ENCODE data around the gene OR5AK2. TPM values are rescaled to one million over a fixed set of nuclear protein-coding genes. Genes with fewer than 3 reads are reported as not detected.

The OR5AK2 gene
- total RNA-seq, 1 donor from 2014 or later: not detected

DNA sequence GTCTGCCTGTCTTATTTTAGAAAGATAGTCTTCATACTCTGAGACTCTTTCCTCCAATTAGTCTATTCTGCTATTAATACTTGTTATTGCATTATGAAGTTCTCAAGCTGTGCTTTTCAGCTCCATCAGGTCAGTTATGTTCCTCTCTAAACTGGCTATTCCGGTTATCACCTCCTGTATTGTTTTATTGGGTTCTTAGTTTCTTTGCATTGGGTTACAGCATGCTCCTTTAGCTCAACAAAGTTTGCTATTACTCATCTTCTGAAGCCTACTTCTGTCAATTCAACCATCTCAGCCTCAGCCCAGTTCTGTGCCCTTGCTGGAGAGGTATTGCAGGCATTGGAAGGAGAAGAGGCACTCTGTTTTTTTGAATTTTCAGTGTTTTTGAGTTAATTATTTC, 21.0 kb upstream of the OR5AK2 start:
- Mint-ChIP-seq H3K36me3 (ENCODE audit: low read depth) (no peaks in the 10 kb centered on the region), H3K4me3 (no peak overlapping the region)
- TF ChIP-seq, protein P1, sequence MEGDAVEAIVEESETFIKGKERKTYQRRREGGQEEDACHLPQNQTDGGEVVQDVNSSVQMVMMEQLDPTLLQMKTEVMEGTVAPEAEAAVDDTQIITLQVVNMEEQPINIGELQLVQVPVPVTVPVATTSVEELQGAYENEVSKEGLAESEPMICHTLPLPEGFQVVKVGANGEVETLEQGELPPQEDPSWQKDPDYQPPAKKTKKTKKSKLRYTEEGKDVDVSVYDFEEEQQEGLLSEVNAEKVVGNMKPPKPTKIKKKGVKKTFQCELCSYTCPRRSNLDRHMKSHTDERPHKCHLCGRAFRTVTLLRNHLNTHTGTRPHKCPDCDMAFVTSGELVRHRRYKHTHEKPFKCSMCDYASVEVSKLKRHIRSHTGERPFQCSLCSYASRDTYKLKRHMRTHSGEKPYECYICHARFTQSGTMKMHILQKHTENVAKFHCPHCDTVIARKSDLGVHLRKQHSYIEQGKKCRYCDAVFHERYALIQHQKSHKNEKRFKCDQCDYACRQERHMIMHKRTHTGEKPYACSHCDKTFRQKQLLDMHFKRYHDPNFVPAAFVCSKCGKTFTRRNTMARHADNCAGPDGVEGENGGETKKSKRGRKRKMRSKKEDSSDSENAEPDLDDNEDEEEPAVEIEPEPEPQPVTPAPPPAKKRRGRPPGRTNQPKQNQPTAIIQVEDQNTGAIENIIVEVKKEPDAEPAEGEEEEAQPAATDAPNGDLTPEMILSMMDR (conservative IDR thresholded peaks at IDR 0.05): no peak

DNA sequence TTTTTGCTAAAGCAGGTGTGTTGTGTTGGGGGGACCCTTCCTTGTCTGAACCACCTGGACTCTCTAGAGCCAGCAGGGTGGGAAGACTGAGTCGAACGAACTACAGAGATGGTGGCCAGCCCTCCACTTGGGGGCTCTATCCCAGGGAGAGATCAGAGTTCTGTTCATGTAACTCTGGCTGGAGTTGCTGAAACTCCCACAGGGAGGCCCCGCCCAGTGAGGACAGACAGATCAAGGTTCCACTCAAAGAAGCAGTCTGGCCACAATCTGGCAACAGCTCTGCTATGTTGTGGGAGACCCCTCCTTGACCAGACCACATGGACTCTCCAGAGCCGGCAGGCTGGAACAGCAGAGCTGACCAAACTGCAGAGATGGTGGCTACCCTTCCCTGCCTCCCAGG, 20.2 kb upstream of the OR5AK2 start:
- TF ChIP-seq, protein P1 (conservative IDR thresholded peaks at IDR 0.05): no peak
- Mint-ChIP-seq H3K27ac (ENCODE audit: unreplicated experiment) (no peak overlapping the region), H3K36me3 (ENCODE audit: low read depth) (no peaks in the 10 kb centered on the region), H3K9me3 (peaks cover 5% of the 10 kb centered on the region), H3K4me1 (no peaks in the 10 kb centered on the region), H3K27me3 (ENCODE audit: low read depth) (peaks cover 4% of the 10 kb centered on the region), H3K4me3 (no peak overlapping the region)
- DNase-seq (ENCODE audit: low read depth, low spot score): no peak

More for the DNA sequence above, 21.0 kb upstream of the OR5AK2 start:
- DNase-seq (ENCODE audit: low read depth, low spot score): no peak
- Mint-ChIP-seq H3K4me1 (no peaks in the 10 kb centered on the region), H3K27ac (ENCODE audit: unreplicated experiment) (no peak overlapping the region), H3K27me3 (ENCODE audit: low read depth) (peaks cover 4% of the 10 kb centered on the region), H3K9me3 (peaks cover 5% of the 10 kb centered on the region)

DNA sequence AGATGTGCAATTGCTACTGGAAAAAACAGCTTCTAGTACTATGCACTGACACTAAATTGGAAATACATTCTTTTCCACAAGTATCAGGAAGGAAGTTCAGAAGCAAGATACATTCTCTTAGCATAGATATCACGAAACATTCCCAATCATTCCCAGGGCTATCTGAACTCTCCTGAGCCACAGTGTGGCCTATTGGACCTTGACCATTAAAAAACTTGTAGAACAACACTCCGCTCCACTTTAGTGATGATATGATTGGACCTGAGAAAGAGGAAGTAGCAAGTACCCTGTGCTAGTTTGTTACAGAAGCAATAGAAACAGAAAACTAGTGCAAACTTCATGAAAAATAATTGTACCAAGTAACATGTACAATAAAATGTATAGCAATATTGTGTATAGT, 11.4 kb upstream of the OR5AK2 start:
- peaks cover 3% of the 10 kb centered on the region for H3K9me3 Mint-ChIP-seq
- no peaks in the 10 kb centered on the region for H3K4me1 Mint-ChIP-seq
- H3K27ac Mint-ChIP-seq (ENCODE audit: unreplicated experiment): no peak overlapping the region
- H3K4me3 Mint-ChIP-seq: no peak overlapping the region
- TF ChIP-seq, protein P1 (conservative IDR thresholded peaks at IDR 0.05): no peak
- no peaks in the 10 kb centered on the region for H3K36me3 Mint-ChIP-seq (ENCODE audit: low read depth)
- no peak for DNase-seq (ENCODE audit: low read depth, low spot score)
- peaks cover 12% of the 10 kb centered on the region for H3K27me3 Mint-ChIP-seq (ENCODE audit: low read depth)

DNA sequence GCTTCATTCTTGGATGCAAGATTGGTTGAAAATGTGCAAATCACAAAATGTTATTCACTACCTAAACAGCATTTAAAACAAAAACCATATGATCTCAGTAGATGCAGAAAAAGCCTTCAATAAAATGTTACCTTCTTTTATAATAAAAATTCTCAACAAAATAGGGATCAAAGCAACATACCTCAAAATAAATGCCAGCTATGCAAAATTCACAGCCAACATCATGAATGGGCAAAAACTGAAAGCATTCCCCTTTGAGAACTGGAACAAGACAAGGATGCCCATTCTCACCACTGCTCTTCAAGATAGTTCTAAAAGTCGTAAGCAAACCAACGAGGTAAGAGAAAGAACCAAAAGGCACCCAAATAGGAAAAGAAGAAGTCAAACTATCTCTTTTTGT, 2.0 kb downstream of the OR5AK2 start:
- Mint-ChIP-seq H3K27me3 (ENCODE audit: low read depth) (peaks cover 16% of the 10 kb centered on the region), H3K27ac (ENCODE audit: unreplicated experiment) (no peak overlapping the region), H3K36me3 (ENCODE audit: low read depth) (peaks cover 4% of the 10 kb centered on the region), H3K9me3 (peaks cover 10% of the 10 kb centered on the region), H3K4me1 (no peaks in the 10 kb centered on the region), H3K4me3 (no peak overlapping the region)
- TF ChIP-seq, protein P1 (conservative IDR thresholded peaks at IDR 0.05): no peak
- DNase-seq (ENCODE audit: low read depth, low spot score): no peak

DNA sequence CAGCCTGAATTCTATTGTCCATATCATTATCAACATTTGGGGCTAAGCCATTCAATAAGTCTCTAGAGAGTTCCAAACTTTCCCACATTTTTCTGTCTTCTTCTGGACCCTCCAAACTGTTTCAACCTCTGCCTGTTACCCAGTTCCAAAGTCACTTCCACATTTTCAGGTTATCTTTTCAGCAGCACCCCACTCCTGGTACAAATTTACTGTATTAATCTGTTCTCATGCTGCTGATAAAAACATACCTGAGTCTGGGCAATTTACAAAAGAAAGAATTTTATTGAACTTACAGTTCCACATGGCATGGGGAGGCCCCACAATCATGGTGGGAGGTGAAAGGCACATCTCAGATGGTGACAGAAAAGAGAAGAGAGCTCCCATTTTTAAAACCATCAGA, 5.8 kb downstream of the OR5AK2 start:
- Mint-ChIP-seq H3K36me3 (ENCODE audit: low read depth) (peaks cover 4% of the 10 kb centered on the region), H3K27ac (ENCODE audit: unreplicated experiment) (no peak overlapping the region), H3K4me1 (no peaks in the 10 kb centered on the region), H3K4me3 (no peak overlapping the region), H3K27me3 (ENCODE audit: low read depth) (peaks cover 13% of the 10 kb centered on the region), H3K9me3 (peaks cover 10% of the 10 kb centered on the region)
- DNase-seq (ENCODE audit: low read depth, low spot score): no peak
- TF ChIP-seq, protein P1 (conservative IDR thresholded peaks at IDR 0.05): no peak
